Hepatocyte (in vitro differentiated cells): ENCODE results near the gene INHBA. TPM values are rescaled to one million over a fixed set of nuclear protein-coding genes. Genes with fewer than 3 reads are reported as not detected.

Experiments
- DNase-seq: peaks from one replicate; pipeline ENCODE4 v3.0.0-alpha.2; 2016; ENCODE audit warnings: low spot score
- H2AFZ ChIP-seq: fragments of 200-600 bp; sonication (generic); 2 replicates; pipeline ENCODE4 v1.6.0; 2016; ENCODE audit warnings: antibody characterized with exemption, mild to moderate bottlenecking
- H3K27ac ChIP-seq: fragments of 200-600 bp; sonication (generic); 2 replicates; pipeline ENCODE4 v1.5.1; 2016; ENCODE audit warnings: mild to moderate bottlenecking
- H3K27me3 ChIP-seq: fragments of 200-600 bp; sonication (generic); 2 replicates; pipeline ENCODE4 v1.6.1; 2016
- H3K36me3 ChIP-seq: fragments of 200-600 bp; sonication (generic); replicated peaks from 2 replicates; pipeline ENCODE4 v1.5.1; 2016; ENCODE audit warnings: low read depth; ENCODE audit not compliant: insufficient read depth
- H3K4me1 ChIP-seq: fragments of 200-600 bp; sonication (generic); 2 replicates; pipeline ENCODE4 v1.5.1; 2016; ENCODE audit warnings: mild to moderate bottlenecking, moderate library complexity; ENCODE audit not compliant: insufficient read depth
- H3K4me2 ChIP-seq: fragments of 200-600 bp; sonication (generic); 2 replicates; pipeline ENCODE4 v1.6.0; 2016
- H3K4me3 ChIP-seq: fragments of 200-600 bp; sonication (generic); 2 replicates; pipeline ENCODE4 v1.5.1; 2016; ENCODE audit warnings: mild to moderate bottlenecking
- H3K79me2 ChIP-seq: fragments of 200-600 bp; sonication (generic); 2 replicates; pipeline ENCODE4 v1.6.0; 2017; ENCODE audit warnings: mild to moderate bottlenecking
- H3K9me2 ChIP-seq: fragments of 200-600 bp; sonication (generic); replicated peaks from 2 replicates; pipeline ENCODE4 v1.6.0; 2017; ENCODE audit warnings: mild to moderate bottlenecking; ENCODE audit not compliant: insufficient read depth
- H3K9me3 ChIP-seq: fragments of 200-600 bp; sonication (generic); 2 replicates; pipeline ENCODE4 v1.5.1; 2016; ENCODE audit warnings: low read depth, mild to moderate bottlenecking
- H4K20me1 ChIP-seq: fragments of 200-600 bp; sonication (generic); 2 replicates; pipeline ENCODE4 v1.6.0; 2016; ENCODE audit warnings: mild to moderate bottlenecking; ENCODE audit not compliant: insufficient read depth, poor library complexity, severe bottlenecking
- CTCF ChIP-seq: fragments of 200-600 bp; sonication (generic); IDR thresholded peaks from 2 replicates; pipeline ENCODE4 v1.5.1; 2016; ENCODE audit warnings: antibody characterized with exemption, mild to moderate bottlenecking; ENCODE audit not compliant: poor library complexity
- EZH2 ChIP-seq: fragments of 200-600 bp; sonication (generic); IDR thresholded peaks from 2 replicates; pipeline ENCODE4 v1.6.1; 2016; ENCODE audit warnings: antibody characterized with exemption, mild to moderate bottlenecking, borderline replicate concordance
- EZH2phosphoT487 ChIP-seq: fragments of 200-600 bp; sonication (generic); IDR thresholded peaks from one replicate; pipeline ENCODE4 v1.6.1; 2018; ENCODE audit warnings: antibody characterized with exemption, mild to moderate bottlenecking, low read depth, moderate library complexity; ENCODE audit not compliant: unreplicated experiment, severe bottlenecking
- WGBS: methylation state at CpG from one replicate; pipeline ENCODE4 v1.1.6; 2016; ENCODE audit warnings: low lambda C conversion rate; ENCODE audit errors: missing lambda C conversion rate; 5-methylcytosine and 5-hydroxymethylcytosine counted together
- polyA plus RNA-seq: library from polyadenylated mRNA; unstranded; fragments of >200 nt; fragmentation: Nextera tagmentation; extraction: Ambion mirVana; gene quantifications from 2 replicates; pipeline ENCODE4 v1.2.1, GENCODE V29; 2016
- total RNA-seq: library from RNA; depleted of rRNA; stranded (reverse); fragments of >200 nt; gene quantifications from 2 replicates; pipeline ENCODE4 v1.2.3, GENCODE V29; 2014

Gene INHBA
- total and polyA plus RNA-seq, 2 experiments from 2014 or later: 7.0 to 8.2 TPM

DNA sequence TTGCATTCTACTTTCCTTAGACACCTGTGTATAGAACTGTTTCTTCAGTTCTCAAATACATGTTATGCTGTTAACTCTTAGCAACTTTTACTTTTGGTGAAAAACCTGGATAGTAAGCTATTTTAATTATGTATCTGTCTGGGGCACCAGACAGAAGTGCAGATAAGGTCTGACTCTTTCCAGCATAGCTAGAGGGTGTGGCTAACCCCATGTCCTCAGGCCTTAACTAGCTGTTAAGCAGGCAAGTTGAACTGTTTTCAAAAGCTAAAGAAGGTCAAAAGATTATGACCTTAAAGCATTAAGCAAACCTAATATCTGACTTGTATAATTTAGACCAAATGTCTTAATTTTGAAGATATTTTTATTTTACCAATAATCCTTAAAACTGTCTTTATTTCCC, 45.1 kb upstream of the INHBA start:
- Histone ChIP-seq H3K9me3 (no peaks in the 10 kb centered on the region), H2AFZ (no peak overlapping the region), H3K9me2 (no peaks in the 10 kb centered on the region), H3K4me1 (no peaks in the 10 kb centered on the region), H3K27me3 (no peaks in the 10 kb centered on the region), H3K79me2 (no peaks in the 10 kb centered on the region), H3K27ac (no peak overlapping the region), H3K4me2 (no peak overlapping the region), H4K20me1 (no peaks in the 10 kb centered on the region), H3K36me3 (no peaks in the 10 kb centered on the region), H3K4me3 (no peak overlapping the region)
- TF ChIP-seq EZH2 (no peak), EZH2phosphoT487 (no peak), CTCF (no peak)
- no peak for DNase-seq

- no peaks in the 10 kb centered on the region for H3K27me3 ChIP-seq
- no peak overlapping the region for H3K4me2 ChIP-seq
- H4K20me1 ChIP-seq: no peaks in the 10 kb centered on the region
- no peaks in the 10 kb centered on the region for H3K9me2 ChIP-seq
- H3K4me1 ChIP-seq: no peaks in the 10 kb centered on the region
- no peaks in the 10 kb centered on the region for H3K36me3 ChIP-seq
- DNase-seq: no peak
- H3K27ac ChIP-seq: no peak overlapping the region
- no peaks in the 10 kb centered on the region for H3K9me3 ChIP-seq
- H2AFZ ChIP-seq: no peak overlapping the region
- H3K4me3 ChIP-seq: no peak overlapping the region
- no peaks in the 10 kb centered on the region for H3K79me2 ChIP-seq
- no peak for TF ChIP-seq EZH2
- TF ChIP-seq CTCF: no peak
- no peak for TF ChIP-seq EZH2phosphoT487
Observed at GRCh38 chr7:41745451-41745850, 42.6 kb upstream of the INHBA start.

DNA sequence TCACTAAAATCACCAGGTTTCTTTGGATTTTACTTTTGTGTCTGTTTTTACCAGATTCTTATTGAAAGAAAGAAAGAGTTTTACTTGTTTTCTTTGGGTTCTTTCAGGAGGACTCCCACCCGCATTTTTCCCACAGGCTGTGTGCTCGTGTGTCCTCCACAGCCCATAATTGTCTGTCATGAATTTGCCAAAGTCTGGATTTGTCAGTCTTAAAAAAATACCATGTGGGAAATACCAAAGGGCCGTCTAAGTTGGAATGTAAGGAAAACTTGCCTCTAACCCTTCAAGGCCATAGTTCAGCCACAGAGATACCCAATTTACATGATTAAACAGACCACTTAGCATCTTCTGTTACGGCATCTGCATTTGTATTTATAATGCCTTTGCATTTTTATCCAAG, 41.3 kb upstream of the INHBA start:
- Histone ChIP-seq H4K20me1 (no peaks in the 10 kb centered on the region), H3K79me2 (no peaks in the 10 kb centered on the region), H3K9me2 (no peaks in the 10 kb centered on the region), H3K27me3 (no peaks in the 10 kb centered on the region), H3K27ac (no peak overlapping the region), H3K4me2 (no peak overlapping the region), H3K36me3 (no peaks in the 10 kb centered on the region), H3K9me3 (no peaks in the 10 kb centered on the region), H3K4me3 (no peak overlapping the region), H2AFZ (no peak overlapping the region), H3K4me1 (no peaks in the 10 kb centered on the region)
- WGBS: 80% methylated on average over 4 of the region's 4 CpGs
- TF ChIP-seq CTCF (no peak), EZH2 (no peak), EZH2phosphoT487 (no peak)
- DNase-seq: no peak

DNA sequence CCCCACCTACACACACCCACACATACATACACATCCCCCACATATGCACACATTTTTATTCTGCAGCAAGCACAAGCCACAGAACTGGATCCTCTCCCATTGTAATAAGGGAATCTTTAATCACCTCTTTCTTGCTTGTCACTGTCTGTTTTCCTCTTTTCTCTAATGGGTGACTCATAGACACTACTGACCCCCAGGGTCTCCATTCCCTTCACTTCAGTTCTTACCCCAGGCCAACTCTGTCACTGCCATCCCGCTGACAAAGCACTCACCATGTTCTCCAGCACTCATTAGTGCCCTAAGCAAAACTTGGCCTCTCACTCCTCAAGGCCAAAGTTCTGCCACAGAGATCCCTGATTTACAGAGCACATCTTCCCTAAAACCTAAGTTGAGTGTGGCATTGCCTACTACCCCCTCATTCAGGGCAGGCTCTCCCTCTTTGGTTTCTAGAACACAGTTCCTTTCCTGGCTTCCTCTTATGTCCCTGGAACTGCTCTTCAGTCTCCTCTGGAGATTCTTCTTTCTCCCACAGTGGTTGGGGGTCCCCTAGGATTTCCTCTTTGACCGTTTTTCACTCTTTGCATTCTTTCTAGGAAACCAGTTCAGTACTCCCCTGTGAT, 39.6 kb upstream of the INHBA start:
- H3K27me3 ChIP-seq: no peaks in the 10 kb centered on the region
- no peak overlapping the region for H3K27ac ChIP-seq
- H3K79me2 ChIP-seq: no peaks in the 10 kb centered on the region
- no peak overlapping the region for H2AFZ ChIP-seq
- H3K9me3 ChIP-seq: no peaks in the 10 kb centered on the region
- no peaks in the 10 kb centered on the region for H3K36me3 ChIP-seq
- TF ChIP-seq EZH2: no peak
- TF ChIP-seq EZH2phosphoT487: no peak
- TF ChIP-seq CTCF: no peak
- WGBS: 82% methylated on average over 2 of the region's 2 CpGs
- H3K4me1 ChIP-seq: no peaks in the 10 kb centered on the region
- no peaks in the 10 kb centered on the region for H3K9me2 ChIP-seq
- no peak overlapping the region for H3K4me3 ChIP-seq
- no peak overlapping the region for H3K4me2 ChIP-seq
- DNase-seq: no peak
- H4K20me1 ChIP-seq: no peaks in the 10 kb centered on the region
